ENCODE measurements around the gene ACAD11. TPM values are rescaled to one million over a fixed set of nuclear protein-coding genes. Genes with fewer than 3 reads are reported as not detected.

ACAD11 gene
- polyA plus RNA-seq, 2 donors, result 8.4 to 10.6 TPM

DNA sequence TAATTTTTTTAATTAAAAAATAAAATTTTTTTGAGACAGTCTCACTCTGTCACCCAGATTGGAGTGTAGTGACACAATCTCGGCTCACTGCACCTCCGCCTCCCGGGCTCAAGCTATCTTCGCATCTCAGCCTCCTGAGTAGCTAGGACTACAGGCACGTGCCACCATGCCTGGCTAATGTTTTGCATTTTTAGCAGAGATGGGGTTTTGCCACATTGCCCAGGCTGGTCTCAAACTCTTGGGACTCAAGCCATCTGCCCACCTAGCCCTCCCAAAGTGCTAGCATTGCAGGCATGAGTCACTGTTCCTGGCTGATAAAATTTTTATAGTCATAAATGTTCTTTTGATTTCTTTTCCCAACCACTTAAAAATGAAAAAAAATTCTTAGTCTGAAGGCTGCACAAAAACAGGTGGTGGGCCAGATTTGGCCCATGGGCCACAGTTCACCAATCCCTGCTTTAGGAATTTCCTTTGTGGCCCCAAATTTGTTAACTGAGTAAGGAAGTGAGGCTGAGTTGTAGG, 9.7 kb upstream of the ACAD11 start:
- no peak overlapping the region for H3K4me3 ChIP-seq (ENCODE audit: low read depth in 1 of 2, low read length in 2 of 2)
- no peak overlapping the region for H3K27ac ChIP-seq (ENCODE audit: low read depth in 2 of 2, low read length in 1 of 2)
- WGBS, 2 donors, result 90 to 94% methylated on average over 5 of the region's 5 CpGs
- H3K4me1 ChIP-seq (ENCODE audit: control insufficient read depth in 2 of 2, insufficient read depth in 2 of 2, low read length in 1 of 2), result no peaks in the 10 kb centered on the region
- H3K36me3 ChIP-seq (ENCODE audit: control insufficient read depth in 2 of 2, insufficient read depth in 2 of 2, low read length in 1 of 2), result no peaks in the 10 kb centered on the region
- H3K9me3 ChIP-seq (ENCODE audit: control insufficient read depth in 2 of 2, insufficient read depth in 1 of 2, low read depth in 1 of 2, low read length in 1 of 2), result no peaks in the 10 kb centered on the region
- no peaks in the 10 kb centered on the region for H3K27me3 ChIP-seq (ENCODE audit: control insufficient read depth in 1 of 2, insufficient read depth in 2 of 2, low read length in 2 of 2)

DNA sequence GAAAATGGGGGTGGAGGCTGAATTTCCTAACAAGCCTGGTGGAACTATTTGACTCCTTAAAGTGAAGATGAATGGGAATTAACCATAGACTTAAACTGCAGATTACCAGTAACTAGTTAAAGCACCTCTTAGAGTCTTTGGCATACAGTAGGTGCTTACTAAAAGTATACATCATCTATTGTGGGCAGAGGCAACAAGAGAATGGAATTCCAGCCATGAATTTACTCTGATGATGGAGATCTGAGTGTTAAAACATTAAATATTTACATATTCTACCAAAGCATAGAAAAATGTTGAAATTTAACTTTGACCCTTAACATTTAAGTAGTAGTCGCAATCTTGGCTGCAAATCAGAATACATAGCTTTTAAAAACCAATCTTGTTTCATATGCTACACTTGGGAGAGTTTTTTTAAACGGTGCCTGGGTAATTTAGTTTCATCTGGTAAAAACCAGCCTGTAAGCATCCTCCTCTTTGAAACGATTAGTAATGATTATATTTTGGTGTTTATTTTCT, 5.7 kb upstream of the ACAD11 start:
- Histone ChIP-seq H3K9me3 (ENCODE audit: control insufficient read depth in 2 of 2, insufficient read depth in 1 of 2, low read depth in 1 of 2, low read length in 1 of 2) (no peaks in the 10 kb centered on the region), H3K36me3 (ENCODE audit: control insufficient read depth in 2 of 2, insufficient read depth in 2 of 2, low read length in 1 of 2) (no peaks in the 10 kb centered on the region), H3K27ac (ENCODE audit: low read depth in 2 of 2, low read length in 1 of 2) (no peak overlapping the region), H3K4me1 (ENCODE audit: control insufficient read depth in 2 of 2, insufficient read depth in 2 of 2, low read length in 1 of 2) (no peaks in the 10 kb centered on the region), H3K27me3 (ENCODE audit: control insufficient read depth in 1 of 2, insufficient read depth in 2 of 2, low read length in 2 of 2) (no peaks in the 10 kb centered on the region), H3K4me3 (ENCODE audit: low read depth in 1 of 2, low read length in 2 of 2) (no peak overlapping the region)
- WGBS, 2 donors, result 59 to 60% methylated on average over 3 of the region's 3 CpGs

DNA sequence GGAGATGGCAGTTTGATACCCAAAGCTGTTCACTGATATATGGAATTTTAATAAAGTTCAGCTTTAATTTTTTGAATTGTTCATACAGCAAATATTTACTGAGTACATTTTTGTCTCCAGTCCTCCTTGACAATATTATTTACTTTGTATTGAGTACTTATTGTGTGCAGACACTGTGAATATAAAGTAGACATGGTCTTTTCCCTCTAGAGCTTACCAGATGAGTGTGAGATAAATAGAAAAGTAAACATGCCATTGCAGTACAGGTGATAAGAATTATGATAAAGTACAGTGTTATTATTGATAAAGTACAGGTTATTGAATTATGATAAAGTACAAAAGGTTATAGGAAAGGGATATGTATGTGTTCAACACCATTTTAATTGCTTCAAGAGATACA, 2.6 kb upstream of the ACAD11 start:
- Histone ChIP-seq H3K4me1 (ENCODE audit: control insufficient read depth in 2 of 2, insufficient read depth in 2 of 2, low read length in 1 of 2) (no peaks in the 10 kb centered on the region), H3K36me3 (ENCODE audit: control insufficient read depth in 2 of 2, insufficient read depth in 2 of 2, low read length in 1 of 2) (no peaks in the 10 kb centered on the region), H3K27ac (ENCODE audit: low read depth in 2 of 2, low read length in 1 of 2) (no peak overlapping the region), H3K4me3 (ENCODE audit: low read depth in 1 of 2, low read length in 2 of 2) (no peak overlapping the region), H3K27me3 (ENCODE audit: control insufficient read depth in 1 of 2, insufficient read depth in 2 of 2, low read length in 2 of 2) (no peaks in the 10 kb centered on the region), H3K9me3 (ENCODE audit: control insufficient read depth in 2 of 2, insufficient read depth in 1 of 2, low read depth in 1 of 2, low read length in 1 of 2) (no peaks in the 10 kb centered on the region)

DNA sequence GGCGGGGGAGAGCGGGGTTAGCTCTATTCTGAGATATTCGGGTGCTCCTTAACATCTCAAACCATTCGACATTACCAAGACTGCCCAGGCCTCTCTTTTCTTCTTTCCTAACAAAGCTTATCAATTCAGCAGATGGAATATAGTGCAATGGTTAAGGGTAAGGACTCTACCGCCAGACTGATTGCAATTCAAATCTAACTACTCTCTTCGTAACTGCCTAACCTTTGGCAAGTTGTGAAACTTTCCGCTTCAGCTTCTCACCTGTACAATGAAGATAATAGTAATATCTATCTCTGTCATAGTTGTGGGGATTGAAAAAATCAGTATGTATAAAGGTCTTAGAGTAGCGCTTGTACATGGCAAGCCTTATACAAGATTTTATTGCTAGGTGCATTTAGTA, 1.5 kb upstream of the ACAD11 start:
- H3K27ac ChIP-seq (ENCODE audit: low read depth in 2 of 2, low read length in 1 of 2), result no peak overlapping the region
- H3K4me1 ChIP-seq (ENCODE audit: control insufficient read depth in 2 of 2, insufficient read depth in 2 of 2, low read length in 1 of 2), result no peaks in the 10 kb centered on the region
- 8 to 14% methylated on average over 8 of the region's 8 CpGs for WGBS, 2 donors
- H3K9me3 ChIP-seq (ENCODE audit: control insufficient read depth in 2 of 2, insufficient read depth in 1 of 2, low read depth in 1 of 2, low read length in 1 of 2), result no peaks in the 10 kb centered on the region
- no peaks in the 10 kb centered on the region for H3K36me3 ChIP-seq (ENCODE audit: control insufficient read depth in 2 of 2, insufficient read depth in 2 of 2, low read length in 1 of 2)
- H3K4me3 ChIP-seq (ENCODE audit: low read depth in 1 of 2, low read length in 2 of 2), result peak overlapping the region; percentile 92 to 99
- H3K27me3 ChIP-seq (ENCODE audit: control insufficient read depth in 1 of 2, insufficient read depth in 2 of 2, low read length in 2 of 2), result no peaks in the 10 kb centered on the region

DNA sequence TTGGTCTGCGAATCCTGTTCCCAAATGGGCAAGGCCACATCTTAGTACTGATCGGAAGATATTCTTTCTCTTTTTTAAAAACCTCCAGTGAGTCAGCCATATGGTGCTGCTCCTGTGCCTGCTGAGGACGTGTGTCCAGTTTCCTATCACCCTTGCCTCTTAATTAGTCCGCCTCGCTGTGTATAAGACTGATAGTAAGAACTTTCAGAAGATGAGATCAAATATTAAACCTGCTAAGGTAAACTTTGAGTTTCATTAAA, 1.1 kb upstream of the ACAD11 start:
- Histone ChIP-seq H3K4me1 (ENCODE audit: control insufficient read depth in 2 of 2, insufficient read depth in 2 of 2, low read length in 1 of 2) (no peaks in the 10 kb centered on the region), H3K4me3 (ENCODE audit: low read depth in 1 of 2, low read length in 2 of 2) (peak overlapping the region; percentile 92 to 99), H3K36me3 (ENCODE audit: control insufficient read depth in 2 of 2, insufficient read depth in 2 of 2, low read length in 1 of 2) (no peaks in the 10 kb centered on the region), H3K27ac (ENCODE audit: low read depth in 2 of 2, low read length in 1 of 2) (peak overlapping the region; percentile 90 to 92), H3K9me3 (ENCODE audit: control insufficient read depth in 2 of 2, insufficient read depth in 1 of 2, low read depth in 1 of 2, low read length in 1 of 2) (no peaks in the 10 kb centered on the region), H3K27me3 (ENCODE audit: control insufficient read depth in 1 of 2, insufficient read depth in 2 of 2, low read length in 2 of 2) (no peaks in the 10 kb centered on the region)
- WGBS, 2 donors, result 0% methylated on average over 5 of the region's 5 CpGs

DNA sequence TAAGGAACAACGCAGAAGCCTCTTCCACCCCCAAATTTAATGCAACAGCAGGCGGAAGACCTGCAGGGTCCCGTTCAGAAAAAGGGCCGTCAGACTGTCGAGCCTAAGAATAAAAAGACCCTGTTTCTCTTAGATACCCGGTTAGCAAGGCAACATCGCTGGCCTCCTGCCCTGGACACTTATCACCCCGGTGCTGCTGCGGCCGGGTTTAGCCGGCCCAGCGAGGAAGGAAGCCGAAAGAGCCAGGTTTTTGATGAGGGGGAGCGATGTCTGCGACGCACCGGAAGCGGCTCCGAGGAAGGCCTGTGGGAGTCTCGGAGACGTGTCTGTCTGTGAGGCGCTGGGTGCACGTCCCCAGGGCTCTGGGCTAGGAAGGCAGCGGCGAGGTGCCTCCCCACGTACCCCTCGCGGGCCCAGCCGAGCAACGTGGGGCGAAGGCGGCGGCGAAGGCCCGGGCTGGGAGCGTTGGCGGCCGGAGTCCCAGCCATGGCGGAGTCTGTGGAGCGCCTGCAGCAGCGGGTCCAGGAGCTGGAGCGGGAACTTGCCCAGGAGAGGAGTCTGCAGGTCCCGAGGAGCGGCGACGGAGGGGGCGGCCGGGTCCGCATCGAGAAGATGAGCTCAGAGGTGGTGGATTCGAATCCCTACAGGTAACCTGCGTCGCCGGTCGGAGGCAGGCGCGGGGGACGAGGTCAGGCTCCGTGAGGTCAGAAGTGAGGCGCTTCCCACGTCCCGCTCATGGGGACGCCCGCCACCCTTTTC, 622 bp upstream of the ACAD11 start, which contains the start of gene UBA5:
Gene UBA5, plus strand, starts transcription at position 278 of the 759 bp plus-strand sequence. Its CDS starts 209 bp downstream, at position 487.
- Histone ChIP-seq H3K27ac (ENCODE audit: low read depth in 2 of 2, low read length in 1 of 2) (peak within 1 kb of the TSS; percentile 90 to 92), H3K36me3 (ENCODE audit: control insufficient read depth in 2 of 2, insufficient read depth in 2 of 2, low read length in 1 of 2) (no peaks in the 10 kb centered on the region), H3K4me3 (ENCODE audit: low read depth in 1 of 2, low read length in 2 of 2) (peak within 1 kb of the TSS; percentile 92 to 99), H3K9me3 (ENCODE audit: control insufficient read depth in 2 of 2, insufficient read depth in 1 of 2, low read depth in 1 of 2, low read length in 1 of 2) (no peaks in the 10 kb centered on the region), H3K27me3 (ENCODE audit: control insufficient read depth in 1 of 2, insufficient read depth in 2 of 2, low read length in 2 of 2) (no peaks in the 10 kb centered on the region), H3K4me1 (ENCODE audit: control insufficient read depth in 2 of 2, insufficient read depth in 2 of 2, low read length in 1 of 2) (no peaks in the 10 kb centered on the region)
- WGBS, 2 donors, result 0% methylated on average over 60 to 64 of the region's 64 CpGs

DNA sequence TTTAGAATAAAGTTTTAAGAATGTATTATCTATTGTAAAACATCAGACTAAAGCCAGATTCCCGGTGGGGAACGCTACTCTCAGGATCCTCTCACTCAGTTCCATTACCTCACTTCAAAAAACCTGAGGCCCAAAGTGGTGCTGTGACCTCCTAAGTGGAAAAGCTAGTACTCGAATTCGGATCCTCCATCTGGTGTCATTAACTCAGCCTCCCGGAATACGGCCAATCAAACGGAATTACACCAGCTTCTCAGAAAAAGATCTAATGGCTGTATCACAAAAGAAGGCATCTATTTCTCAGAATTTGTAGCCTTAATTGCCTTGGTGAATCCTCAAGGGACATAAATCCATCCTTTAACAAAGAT, 627 bp downstream of the ACAD11 start:
- H3K4me3 ChIP-seq (ENCODE audit: low read depth in 1 of 2, low read length in 2 of 2), result peak overlapping the region; percentile 92 to 99
- no peaks in the 10 kb centered on the region for H3K36me3 ChIP-seq (ENCODE audit: control insufficient read depth in 2 of 2, insufficient read depth in 2 of 2, low read length in 1 of 2)
- 5 to 7% methylated on average over 7 of the region's 7 CpGs for WGBS, 2 donors
- H3K9me3 ChIP-seq (ENCODE audit: control insufficient read depth in 2 of 2, insufficient read depth in 1 of 2, low read depth in 1 of 2, low read length in 1 of 2), result no peaks in the 10 kb centered on the region
- no peaks in the 10 kb centered on the region for H3K27me3 ChIP-seq (ENCODE audit: control insufficient read depth in 1 of 2, insufficient read depth in 2 of 2, low read length in 2 of 2)
- H3K4me1 ChIP-seq (ENCODE audit: control insufficient read depth in 2 of 2, insufficient read depth in 2 of 2, low read length in 1 of 2), result no peaks in the 10 kb centered on the region
- H3K27ac ChIP-seq (ENCODE audit: low read depth in 2 of 2, low read length in 1 of 2), result peak overlapping the region; percentile 90 to 92

DNA sequence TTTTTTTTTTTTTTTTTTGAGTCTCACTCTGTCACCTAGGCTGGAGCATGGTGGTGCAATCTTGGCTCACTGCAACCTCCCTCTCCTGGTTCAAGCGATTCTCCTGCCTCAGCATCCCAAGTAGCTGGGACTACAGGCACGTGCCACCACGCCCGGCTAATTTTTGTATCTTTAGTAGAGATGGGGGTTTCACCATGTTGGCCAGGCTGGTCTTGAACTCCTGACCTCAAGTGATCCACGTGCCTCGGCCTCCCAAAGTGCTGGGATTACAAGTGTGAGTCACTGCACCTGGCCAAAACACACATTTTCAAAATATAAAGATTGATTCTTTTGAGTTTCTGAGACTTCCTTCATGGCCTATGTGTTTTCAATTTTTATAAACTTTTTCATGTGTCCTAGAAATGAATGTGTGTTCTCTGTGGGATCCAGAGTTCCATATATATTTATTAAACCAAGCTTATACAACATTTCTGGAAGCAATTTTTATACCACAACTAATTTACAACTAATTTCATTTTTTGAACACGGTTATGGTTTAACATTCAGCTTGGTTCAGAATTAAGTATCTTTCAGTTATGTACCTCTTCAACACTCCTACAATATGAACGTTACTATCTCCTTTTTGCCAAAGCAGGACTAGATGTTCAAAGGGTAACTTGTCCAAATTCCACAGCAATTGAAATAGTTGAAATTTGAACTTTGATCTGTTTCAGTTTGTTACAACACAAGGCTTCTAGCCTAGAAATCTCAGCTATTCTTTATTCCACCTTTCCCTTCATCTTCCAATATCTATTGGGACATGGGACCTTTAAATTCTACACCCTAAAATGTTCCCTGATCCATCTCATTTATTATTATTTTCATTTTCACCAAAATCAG, 1.5 kb downstream of the ACAD11 start:
- H3K36me3 ChIP-seq (ENCODE audit: control insufficient read depth in 2 of 2, insufficient read depth in 2 of 2, low read length in 1 of 2), result no peaks in the 10 kb centered on the region
- no peaks in the 10 kb centered on the region for H3K4me1 ChIP-seq (ENCODE audit: control insufficient read depth in 2 of 2, insufficient read depth in 2 of 2, low read length in 1 of 2)
- no peak overlapping the region for H3K4me3 ChIP-seq (ENCODE audit: low read depth in 1 of 2, low read length in 2 of 2)
- 76 to 80% methylated on average over 8 of the region's 8 CpGs for WGBS, 2 donors
- H3K27me3 ChIP-seq (ENCODE audit: control insufficient read depth in 1 of 2, insufficient read depth in 2 of 2, low read length in 2 of 2), result no peaks in the 10 kb centered on the region
- H3K27ac ChIP-seq (ENCODE audit: low read depth in 2 of 2, low read length in 1 of 2), result no peak overlapping the region
- no peaks in the 10 kb centered on the region for H3K9me3 ChIP-seq (ENCODE audit: control insufficient read depth in 2 of 2, insufficient read depth in 1 of 2, low read depth in 1 of 2, low read length in 1 of 2)

DNA sequence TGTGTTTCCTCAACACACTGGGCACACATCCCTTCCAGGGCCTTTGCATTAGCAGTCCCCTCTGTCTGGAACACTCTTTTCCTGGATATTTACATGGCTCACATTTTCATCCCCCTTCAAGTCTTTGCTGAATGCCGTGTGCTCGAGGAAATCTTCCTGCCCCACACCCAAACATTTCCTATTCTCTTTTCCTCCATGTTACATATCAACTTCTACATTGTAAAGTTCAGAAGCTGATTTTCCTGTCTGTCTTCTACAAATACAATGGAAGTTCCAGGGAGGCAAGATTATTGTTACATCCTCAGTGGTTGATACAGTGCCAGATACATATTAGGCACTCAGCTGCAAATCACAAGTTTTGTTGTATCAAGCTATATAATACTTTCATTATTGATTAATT, 4.1 kb downstream of the ACAD11 start:
- WGBS, 2 donors, result 63 to 73% methylated on average over 2 of the region's 2 CpGs
- H3K4me3 ChIP-seq (ENCODE audit: low read depth in 1 of 2, low read length in 2 of 2), result no peak overlapping the region

More for the DNA sequence above, 4.1 kb downstream of the ACAD11 start:
- H3K36me3 ChIP-seq (ENCODE audit: control insufficient read depth in 2 of 2, insufficient read depth in 2 of 2, low read length in 1 of 2), result no peaks in the 10 kb centered on the region
- H3K27ac ChIP-seq (ENCODE audit: low read depth in 2 of 2, low read length in 1 of 2), result no peak overlapping the region
- H3K4me1 ChIP-seq (ENCODE audit: control insufficient read depth in 2 of 2, insufficient read depth in 2 of 2, low read length in 1 of 2), result no peaks in the 10 kb centered on the region
- no peaks in the 10 kb centered on the region for H3K27me3 ChIP-seq (ENCODE audit: control insufficient read depth in 1 of 2, insufficient read depth in 2 of 2, low read length in 2 of 2)
- H3K9me3 ChIP-seq (ENCODE audit: control insufficient read depth in 2 of 2, insufficient read depth in 1 of 2, low read depth in 1 of 2, low read length in 1 of 2), result no peaks in the 10 kb centered on the region

Data from esophagus (tissue), 2 donors.